Smooth muscle cell (in vitro differentiated cells): Measurements from ENCODE around the gene ASF1B. TPM values are rescaled to one million over a fixed set of nuclear protein-coding genes. Genes with fewer than 3 reads are reported as not detected.

Experiments used
- DNase-seq: peaks from one replicate; lab custom pipeline; 2025; ENCODE audit not compliant: unreplicated experiment; lab: John Stamatoyannopoulos, UW
- H2AFZ ChIP-seq: fragments of 200-600 bp; sonication (generic); 2 replicates; pipeline ENCODE4 v1.6.0; 2016; ENCODE audit warnings: antibody characterized with exemption, low read depth, mild to moderate bottlenecking
- H3F3A ChIP-seq: fragments of 200-600 bp; sonication (generic); 2 replicates; pipeline ENCODE4 v1.6.0; 2017; ENCODE audit warnings: antibody characterized with exemption, low read depth
- H3K27ac ChIP-seq: fragments of 200-600 bp; sonication (generic); 2 replicates; pipeline ENCODE4 v1.5.1; 2016; ENCODE audit warnings: low read depth, mild to moderate bottlenecking
- H3K27me3 ChIP-seq: fragments of 200-600 bp; sonication (generic); 2 replicates; pipeline ENCODE4 v1.6.1; 2016; ENCODE audit warnings: low read depth, mild to moderate bottlenecking
- H3K36me3 ChIP-seq: fragments of 200-600 bp; sonication (generic); 2 replicates; pipeline ENCODE4 v1.5.1; 2016; ENCODE audit warnings: low read depth
- H3K4me1 ChIP-seq: fragments of 200-600 bp; sonication (generic); 2 replicates; pipeline ENCODE4 v1.5.1; 2016; ENCODE audit warnings: low read depth
- H3K4me2 ChIP-seq: fragments of 200-600 bp; sonication (generic); 2 replicates; pipeline ENCODE4 v1.6.0; 2016; ENCODE audit warnings: mild to moderate bottlenecking
- H3K4me3 ChIP-seq: fragments of 200-600 bp; sonication (generic); 2 replicates; pipeline ENCODE4 v1.5.1; 2016; ENCODE audit warnings: mild to moderate bottlenecking
- H3K79me2 ChIP-seq: fragments of 200-600 bp; sonication (generic); 2 replicates; pipeline ENCODE4 v1.6.0; 2016; ENCODE audit warnings: low read depth, mild to moderate bottlenecking
- H3K9ac ChIP-seq: fragments of 200-600 bp; sonication (generic); 2 replicates; pipeline ENCODE4 v1.6.0; 2016; ENCODE audit warnings: low read depth
- H3K9me3 ChIP-seq: fragments of 200-600 bp; sonication (generic); replicated peaks from 2 replicates; pipeline ENCODE4 v1.5.1; 2016; ENCODE audit warnings: low read depth
- H4K20me1 ChIP-seq: fragments of 200-600 bp; sonication (generic); 2 replicates; pipeline ENCODE4 v1.6.0; 2016; ENCODE audit warnings: low read depth
- CTCF ChIP-seq: fragments of 200-600 bp; sonication (generic); IDR thresholded peaks from 2 replicates; pipeline ENCODE4 v1.5.1; 2017; ENCODE audit warnings: borderline replicate concordance, mild to moderate bottlenecking, antibody characterized with exemption; ENCODE audit not compliant: insufficient read depth, poor library complexity, severe bottlenecking
- WGBS: methylation state at CpG from one replicate; pipeline ENCODE4 v1.1.7; 2016; ENCODE audit warnings: low lambda C conversion rate; 5-methylcytosine and 5-hydroxymethylcytosine counted together
- polyA plus RNA-seq: library from polyadenylated mRNA; unstranded; fragments of >200 nt; fragmentation: Nextera tagmentation; extraction: Ambion mirVana; gene quantifications from 2 replicates; pipeline ENCODE4 v1.2.1, GENCODE V29; 2016
- total RNA-seq: library from RNA; depleted of rRNA; stranded (reverse); fragments of >200 nt; gene quantifications from 2 replicates; pipeline ENCODE4 v1.2.3, GENCODE V29; 2014

ASF1B gene
- total and polyA plus RNA-seq, 2 experiments from 2014 or later: 11.3 to 13.4 TPM

- DNase-seq: no peak
- H2AFZ ChIP-seq: no peak overlapping the region
- no peak overlapping the region for H3K27ac ChIP-seq
- H3F3A ChIP-seq: no peaks in the 10 kb centered on the region
- H3K9me3 ChIP-seq: no peaks in the 10 kb centered on the region
- H4K20me1 ChIP-seq: peaks cover 8% of the 10 kb centered on the region
- no peaks in the 10 kb centered on the region for H3K27me3 ChIP-seq
- whole genome bisulfite sequencing: 96% methylated on average over 26 of the region's 26 CpGs
- H3K4me2 ChIP-seq: no peak overlapping the region
- no peak overlapping the region for H3K4me3 ChIP-seq
- TF ChIP-seq CTCF: no peak
- H3K36me3 ChIP-seq: no peaks in the 10 kb centered on the region
- H3K9ac ChIP-seq: no peak overlapping the region
- H3K79me2 ChIP-seq: no peaks in the 10 kb centered on the region
- H3K4me1 ChIP-seq: no peaks in the 10 kb centered on the region
These were observed 20.8 kb upstream of the ASF1B start for GRCh38 chr19:14156971-14157717.

GRCh38 chr19:14156122-14156521 is 19.7 kb upstream of the ASF1B start:
- no peak for DNase-seq
- no peak for TF ChIP-seq CTCF

GRCh38 chr19:14155371-14155770 is 19.0 kb upstream of the ASF1B start:
- no peaks in the 10 kb centered on the region for H3K79me2 ChIP-seq
- peaks cover 8% of the 10 kb centered on the region for H4K20me1 ChIP-seq
- WGBS: 95% methylated on average over 17 of the region's 17 CpGs
- no peaks in the 10 kb centered on the region for H3K9me3 ChIP-seq
- no peaks in the 10 kb centered on the region for H3K27me3 ChIP-seq
- H3F3A ChIP-seq: no peaks in the 10 kb centered on the region
- H2AFZ ChIP-seq: no peak overlapping the region
- no peak overlapping the region for H3K4me3 ChIP-seq
- H3K4me2 ChIP-seq: no peak overlapping the region
- no peak for DNase-seq
- H3K9ac ChIP-seq: no peak overlapping the region
- no peak for TF ChIP-seq CTCF
- H3K27ac ChIP-seq: no peak overlapping the region
- no peaks in the 10 kb centered on the region for H3K4me1 ChIP-seq
- H3K36me3 ChIP-seq: no peaks in the 10 kb centered on the region

More at GRCh38 chr19:14156122-14156521, 19.7 kb upstream of the ASF1B start:
- Histone ChIP-seq H2AFZ (no peak overlapping the region), H3F3A (no peaks in the 10 kb centered on the region), H3K9me3 (no peaks in the 10 kb centered on the region), H3K4me3 (no peak overlapping the region), H3K4me1 (no peaks in the 10 kb centered on the region), H3K79me2 (no peaks in the 10 kb centered on the region), H3K9ac (no peak overlapping the region), H4K20me1 (peaks cover 8% of the 10 kb centered on the region), H3K27me3 (no peaks in the 10 kb centered on the region), H3K4me2 (no peak overlapping the region), H3K27ac (no peak overlapping the region), H3K36me3 (no peaks in the 10 kb centered on the region)
- 96% methylated on average over 12 of the region's 12 CpGs for WGBS

GRCh38 chr19:14152713-14153112 is 16.3 kb upstream of the ASF1B start:
- 95% methylated on average over 12 of the region's 12 CpGs for WGBS
- no peak overlapping the region for H3K9ac ChIP-seq
- TF ChIP-seq CTCF: no peak

More at GRCh38 chr19:14152713-14153112, 16.3 kb upstream of the ASF1B start:
- Histone ChIP-seq H3K79me2 (no peaks in the 10 kb centered on the region), H3K36me3 (no peaks in the 10 kb centered on the region), H3K27ac (no peak overlapping the region), H3K9me3 (no peaks in the 10 kb centered on the region), H2AFZ (no peak overlapping the region), H3K4me3 (no peak overlapping the region), H3K27me3 (no peaks in the 10 kb centered on the region), H4K20me1 (peaks cover 19% of the 10 kb centered on the region), H3K4me1 (peaks cover 7% of the 10 kb centered on the region), H3F3A (no peaks in the 10 kb centered on the region), H3K4me2 (no peak overlapping the region)
- no peak for DNase-seq
